ENCODE measurements around the gene MITF. TPM values are rescaled to one million over a fixed set of nuclear protein-coding genes. Genes with fewer than 3 reads are reported as not detected.

Gene MITF
- total RNA-seq, 2 experiments from 2014 or later: not detected

- H3K4me1 ChIP-seq (ENCODE audit: insufficient read depth, low read length, poor library complexity, severe bottlenecking): no peaks in the 10 kb centered on the region
- no peak overlapping the region for H3K27ac ChIP-seq (ENCODE audit: low read depth, low read length, poor library complexity, severe bottlenecking)
- ChIA-PET CTCF (ENCODE audit: unreplicated experiment) (no interaction called here), POLR2A (no interaction called here)
- no peak overlapping the region for H2AFZ ChIP-seq (ENCODE audit: low read length)
- no peaks in the 10 kb centered on the region for H3K9me3 ChIP-seq (ENCODE audit: low read length)
- no TSS peak for BruUV-seq (replicated peaks)
- intact Hi-C loops (cut with micrococcal nuclease; ENCODE audit: unreplicated experiment): no loop called here
- H3K36me3 ChIP-seq (ENCODE audit: insufficient read depth, low read length): no peaks in the 10 kb centered on the region
- DNase-seq (ENCODE audit: low spot score): no peak
- H3K9me2 ChIP-seq (ENCODE audit: insufficient read depth, low read length): no peaks in the 10 kb centered on the region
- H4K20me1 ChIP-seq (ENCODE audit: insufficient read depth, low read length): no peaks in the 10 kb centered on the region
- no peak overlapping the region for H3K4me2 ChIP-seq (ENCODE audit: low read length)
- TF ChIP-seq, protein P1, sequence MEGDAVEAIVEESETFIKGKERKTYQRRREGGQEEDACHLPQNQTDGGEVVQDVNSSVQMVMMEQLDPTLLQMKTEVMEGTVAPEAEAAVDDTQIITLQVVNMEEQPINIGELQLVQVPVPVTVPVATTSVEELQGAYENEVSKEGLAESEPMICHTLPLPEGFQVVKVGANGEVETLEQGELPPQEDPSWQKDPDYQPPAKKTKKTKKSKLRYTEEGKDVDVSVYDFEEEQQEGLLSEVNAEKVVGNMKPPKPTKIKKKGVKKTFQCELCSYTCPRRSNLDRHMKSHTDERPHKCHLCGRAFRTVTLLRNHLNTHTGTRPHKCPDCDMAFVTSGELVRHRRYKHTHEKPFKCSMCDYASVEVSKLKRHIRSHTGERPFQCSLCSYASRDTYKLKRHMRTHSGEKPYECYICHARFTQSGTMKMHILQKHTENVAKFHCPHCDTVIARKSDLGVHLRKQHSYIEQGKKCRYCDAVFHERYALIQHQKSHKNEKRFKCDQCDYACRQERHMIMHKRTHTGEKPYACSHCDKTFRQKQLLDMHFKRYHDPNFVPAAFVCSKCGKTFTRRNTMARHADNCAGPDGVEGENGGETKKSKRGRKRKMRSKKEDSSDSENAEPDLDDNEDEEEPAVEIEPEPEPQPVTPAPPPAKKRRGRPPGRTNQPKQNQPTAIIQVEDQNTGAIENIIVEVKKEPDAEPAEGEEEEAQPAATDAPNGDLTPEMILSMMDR (conservative IDR thresholded peaks at IDR 0.05; ENCODE audit: low read length): no peak
- TF ChIP-seq EZH2phosphoT487 (IDR thresholded peaks at IDR 0.05; ENCODE audit: borderline replicate concordance, low read depth, low read length): no peak
- H3K79me2 ChIP-seq (ENCODE audit: insufficient read depth, low read depth, low read length): no peaks in the 10 kb centered on the region
- H3K4me3 ChIP-seq (ENCODE audit: low read depth, low read length, poor library complexity, severe bottlenecking): no peak overlapping the region
These were observed 72.5 kb downstream of the MITF start for GRCh38 chr3:69811452-69812401.

GRCh38 chr3:69815970-69816369, 76.7 kb downstream of the MITF start:
- BruUV-seq (replicated peaks): no TSS peak
- no peak for DNase-seq (ENCODE audit: low spot score)
- no peaks in the 10 kb centered on the region for H3K9me2 ChIP-seq (ENCODE audit: insufficient read depth, low read length)
- CTCF ChIA-PET (ENCODE audit: unreplicated experiment): no interaction called here
- POLR2A ChIA-PET: no interaction called here
- H2AFZ ChIP-seq (ENCODE audit: low read length): no peak overlapping the region
- no peaks in the 10 kb centered on the region for H3K79me2 ChIP-seq (ENCODE audit: insufficient read depth, low read depth, low read length)
- H3K4me2 ChIP-seq (ENCODE audit: low read length): no peak overlapping the region
- H3K36me3 ChIP-seq (ENCODE audit: insufficient read depth, low read length): no peaks in the 10 kb centered on the region
- H3K4me3 ChIP-seq (ENCODE audit: low read depth, low read length, poor library complexity, severe bottlenecking): no peak overlapping the region
- H3K9me3 ChIP-seq (ENCODE audit: low read length): no peaks in the 10 kb centered on the region
- H3K27ac ChIP-seq (ENCODE audit: low read depth, low read length, poor library complexity, severe bottlenecking): no peak overlapping the region
- H3K4me1 ChIP-seq (ENCODE audit: insufficient read depth, low read length, poor library complexity, severe bottlenecking): no peaks in the 10 kb centered on the region
- no peaks in the 10 kb centered on the region for H4K20me1 ChIP-seq (ENCODE audit: insufficient read depth, low read length)
- intact Hi-C loops (cut with micrococcal nuclease; ENCODE audit: unreplicated experiment): no loop called here
- TF ChIP-seq, protein P1 (conservative IDR thresholded peaks at IDR 0.05; ENCODE audit: low read length): no peak
- TF ChIP-seq EZH2phosphoT487 (IDR thresholded peaks at IDR 0.05; ENCODE audit: borderline replicate concordance, low read depth, low read length): no peak

DNA sequence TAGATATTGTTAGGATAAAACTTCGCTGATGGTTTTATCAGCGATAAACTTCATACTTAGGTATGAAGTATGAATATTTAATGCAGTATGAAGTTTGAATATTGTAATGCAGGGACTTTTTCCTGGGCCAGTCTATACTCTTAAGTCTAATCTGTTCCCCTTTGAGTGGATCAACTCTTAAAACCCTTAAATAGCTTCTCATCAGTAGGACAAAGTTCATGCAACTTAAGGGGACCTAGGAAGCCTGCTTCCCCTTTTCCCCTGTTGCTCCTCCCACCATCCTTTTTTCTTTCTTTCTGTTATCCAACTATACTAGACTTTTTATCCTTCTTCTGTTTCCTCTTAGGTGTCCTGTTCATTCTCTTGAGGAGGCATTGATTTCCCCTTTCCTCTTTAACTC, 78.7 kb downstream of the MITF start:
- intact Hi-C loops (cut with micrococcal nuclease; ENCODE audit: unreplicated experiment): no loop called here
- Histone ChIP-seq H4K20me1 (ENCODE audit: insufficient read depth, low read length) (no peaks in the 10 kb centered on the region), H3K4me3 (ENCODE audit: low read depth, low read length, poor library complexity, severe bottlenecking) (no peak overlapping the region), H3K9me2 (ENCODE audit: insufficient read depth, low read length) (no peaks in the 10 kb centered on the region), H3K36me3 (ENCODE audit: insufficient read depth, low read length) (no peaks in the 10 kb centered on the region), H3K4me2 (ENCODE audit: low read length) (no peak overlapping the region), H3K9me3 (ENCODE audit: low read length) (no peaks in the 10 kb centered on the region), H3K4me1 (ENCODE audit: insufficient read depth, low read length, poor library complexity, severe bottlenecking) (no peaks in the 10 kb centered on the region), H3K79me2 (ENCODE audit: insufficient read depth, low read depth, low read length) (no peaks in the 10 kb centered on the region), H2AFZ (ENCODE audit: low read length) (no peak overlapping the region), H3K27ac (ENCODE audit: low read depth, low read length, poor library complexity, severe bottlenecking) (no peak overlapping the region)
- CTCF ChIA-PET (ENCODE audit: unreplicated experiment): no interaction called here
- POLR2A ChIA-PET: no interaction called here
- DNase-seq (ENCODE audit: low spot score): no peak
- TF ChIP-seq, protein P1 (conservative IDR thresholded peaks at IDR 0.05; ENCODE audit: low read length): no peak
- TF ChIP-seq EZH2phosphoT487 (IDR thresholded peaks at IDR 0.05; ENCODE audit: borderline replicate concordance, low read depth, low read length): no peak
- no TSS peak for BruUV-seq (replicated peaks)
